Measurements from ENCODE around the gene RNF146. TPM values are rescaled to one million over a fixed set of nuclear protein-coding genes. Genes with fewer than 3 reads are reported as not detected.

RNF146 gene
- polyA plus RNA-seq, 4 donors: 81.0 to 101 (median 86.6) TPM

Other genes with a start within 250 kb of the RNF146 start
- gene RSPO3, start 148.2 kb upstream of the RNF146 start, polyA plus RNA-seq (ENCODE audit: insufficient read length in 4 of 4): 100 to 1,000 TPM in 1 of 4 donors, 10 to 100 TPM in 3; 18.9 to 299 (median 39.4) TPM
- gene ECHDC1, start 76.7 kb downstream of the RNF146 start, polyA plus RNA-seq (ENCODE audit: insufficient read length in 4 of 4): 10 to 100 TPM; 65.5 to 99.0 (median 89.8) TPM
- gene KIAA0408, start 192.5 kb downstream of the RNF146 start, polyA plus RNA-seq (ENCODE audit: insufficient read length in 4 of 4): 1 to 10 TPM; 3.2 to 4.3 (median 3.9) TPM

Measured in left renal pelvis (tissue), 4 donors.